GM12872 (cell line): Measurements from ENCODE around the gene PRKAB2.

Source experiments
- CTCF ChIP-seq: IDR thresholded peaks from 3 replicates; pipeline ENCODE4 v1.5.1; 2011; ENCODE audit warnings: low read depth, mild to moderate bottlenecking, low read length, moderate library complexity; ENCODE audit not compliant: insufficient read depth

The PRKAB2 gene

GRCh38 chr1:147151244-147151643 is 21.0 kb downstream of the PRKAB2 start:
- no peak for TF ChIP-seq CTCF

- TF ChIP-seq CTCF, result no peak
These were observed 29.4 kb downstream of the PRKAB2 start for GRCh38 chr1:147142886-147143285.

GRCh38 chr1:147129116-147129873 is 43.0 kb downstream of the PRKAB2 start:
- TF ChIP-seq CTCF, result no peak

- TF ChIP-seq CTCF, result no peak
These were observed 48.0 kb downstream of the PRKAB2 start for GRCh38 chr1:147124266-147124665.

- TF ChIP-seq CTCF, result no peak
These were observed 55.2 kb downstream of the PRKAB2 start for GRCh38 chr1:147117109-147117508.

- no peak for TF ChIP-seq CTCF
These were observed 56.8 kb downstream of the PRKAB2 start for GRCh38 chr1:147115496-147115895.

- no peak for TF ChIP-seq CTCF
These were observed 60.7 kb downstream of the PRKAB2 start for GRCh38 chr1:147111381-147112130.
